Measurements from ENCODE around the gene SKP2.

- TF ChIP-seq ZFP30 (CRISPR knock-in tag; IDR thresholded peaks at IDR 0.05) = no peak
- TF ChIP-seq, protein P1, sequence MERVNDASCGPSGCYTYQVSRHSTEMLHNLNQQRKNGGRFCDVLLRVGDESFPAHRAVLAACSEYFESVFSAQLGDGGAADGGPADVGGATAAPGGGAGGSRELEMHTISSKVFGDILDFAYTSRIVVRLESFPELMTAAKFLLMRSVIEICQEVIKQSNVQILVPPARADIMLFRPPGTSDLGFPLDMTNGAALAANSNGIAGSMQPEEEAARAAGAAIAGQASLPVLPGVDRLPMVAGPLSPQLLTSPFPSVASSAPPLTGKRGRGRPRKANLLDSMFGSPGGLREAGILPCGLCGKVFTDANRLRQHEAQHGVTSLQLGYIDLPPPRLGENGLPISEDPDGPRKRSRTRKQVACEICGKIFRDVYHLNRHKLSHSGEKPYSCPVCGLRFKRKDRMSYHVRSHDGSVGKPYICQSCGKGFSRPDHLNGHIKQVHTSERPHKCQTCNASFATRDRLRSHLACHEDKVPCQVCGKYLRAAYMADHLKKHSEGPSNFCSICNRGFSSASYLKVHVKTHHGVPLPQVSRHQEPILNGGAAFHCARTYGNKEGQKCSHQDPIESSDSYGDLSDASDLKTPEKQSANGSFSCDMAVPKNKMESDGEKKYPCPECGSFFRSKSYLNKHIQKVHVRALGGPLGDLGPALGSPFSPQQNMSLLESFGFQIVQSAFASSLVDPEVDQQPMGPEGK (CRISPR knock-in tag; IDR thresholded peaks at IDR 0.05; ENCODE audit: borderline replicate concordance) = no peak
- TF ChIP-seq, protein P2, sequence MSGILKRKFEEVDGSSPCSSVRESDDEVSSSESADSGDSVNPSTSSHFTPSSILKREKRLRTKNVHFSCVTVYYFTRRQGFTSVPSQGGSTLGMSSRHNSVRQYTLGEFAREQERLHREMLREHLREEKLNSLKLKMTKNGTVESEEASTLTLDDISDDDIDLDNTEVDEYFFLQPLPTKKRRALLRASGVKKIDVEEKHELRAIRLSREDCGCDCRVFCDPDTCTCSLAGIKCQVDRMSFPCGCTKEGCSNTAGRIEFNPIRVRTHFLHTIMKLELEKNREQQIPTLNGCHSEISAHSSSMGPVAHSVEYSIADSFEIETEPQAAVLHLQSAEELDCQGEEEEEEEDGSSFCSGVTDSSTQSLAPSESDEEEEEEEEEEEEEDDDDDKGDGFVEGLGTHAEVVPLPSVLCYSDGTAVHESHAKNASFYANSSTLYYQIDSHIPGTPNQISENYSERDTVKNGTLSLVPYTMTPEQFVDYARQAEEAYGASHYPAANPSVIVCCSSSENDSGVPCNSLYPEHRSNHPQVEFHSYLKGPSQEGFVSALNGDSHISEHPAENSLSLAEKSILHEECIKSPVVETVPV (CRISPR knock-in tag; IDR thresholded peaks at IDR 0.05) = no peak
- no peak for TF ChIP-seq ZFP3 (CRISPR knock-in tag; IDR thresholded peaks at IDR 0.05)
- no peak for TF ChIP-seq OSR1 (CRISPR knock-in tag; IDR thresholded peaks at IDR 0.05)
- no peak for TF ChIP-seq GLIS3 (CRISPR knock-in tag; IDR thresholded peaks at IDR 0.05)
- no peak for TF ChIP-seq RARB (CRISPR knock-in tag; IDR thresholded peaks at IDR 0.05)
- TF ChIP-seq TCF4 (CRISPR knock-in tag; IDR thresholded peaks at IDR 0.05; ENCODE audit: borderline replicate concordance) = no peak
- no peak for TF ChIP-seq ZNF70 (CRISPR knock-in tag; IDR thresholded peaks at IDR 0.05)
- no peak for TF ChIP-seq PPARA (CRISPR knock-in tag; IDR thresholded peaks at IDR 0.05; ENCODE audit: borderline replicate concordance)
- no peak for TF ChIP-seq CSDC2 (CRISPR knock-in tag; IDR thresholded peaks at IDR 0.05)
- TF ChIP-seq SNAI2 (CRISPR knock-in tag; IDR thresholded peaks at IDR 0.05) = no peak
- TF ChIP-seq TOX (CRISPR knock-in tag; IDR thresholded peaks at IDR 0.05; ENCODE audit: borderline replicate concordance) = no peak
These were observed 23.1 kb downstream of the SKP2 start for GRCh38 chr5:36175043-36175442.

Data from SK-N-SH treated with all-trans-retinoic acid at 6 μM for 48 hours (cell line).